Measurements from ENCODE around the gene ELOF1.

DNA sequence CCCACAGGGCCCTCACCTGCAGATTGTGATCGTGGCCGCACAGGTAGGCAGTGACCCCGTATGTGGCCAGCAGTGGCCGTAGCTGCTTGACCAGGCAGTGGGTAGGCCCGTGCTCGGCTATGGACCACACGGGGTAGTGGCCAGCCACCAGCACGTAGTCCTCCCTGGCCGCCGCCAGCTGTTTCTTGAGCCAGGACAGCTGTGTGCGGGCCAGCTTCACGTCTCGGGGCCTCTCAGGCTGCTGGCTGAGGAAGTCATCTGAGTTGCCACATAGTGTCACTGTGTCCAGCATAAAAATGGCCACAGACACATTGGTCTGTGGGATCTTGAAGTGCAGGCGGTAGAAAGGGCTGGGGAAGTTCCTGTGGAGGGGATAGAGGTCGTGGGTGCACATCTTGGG lies 17.2 kb upstream of the ELOF1 start:
- TF ChIP-seq, protein P1, sequence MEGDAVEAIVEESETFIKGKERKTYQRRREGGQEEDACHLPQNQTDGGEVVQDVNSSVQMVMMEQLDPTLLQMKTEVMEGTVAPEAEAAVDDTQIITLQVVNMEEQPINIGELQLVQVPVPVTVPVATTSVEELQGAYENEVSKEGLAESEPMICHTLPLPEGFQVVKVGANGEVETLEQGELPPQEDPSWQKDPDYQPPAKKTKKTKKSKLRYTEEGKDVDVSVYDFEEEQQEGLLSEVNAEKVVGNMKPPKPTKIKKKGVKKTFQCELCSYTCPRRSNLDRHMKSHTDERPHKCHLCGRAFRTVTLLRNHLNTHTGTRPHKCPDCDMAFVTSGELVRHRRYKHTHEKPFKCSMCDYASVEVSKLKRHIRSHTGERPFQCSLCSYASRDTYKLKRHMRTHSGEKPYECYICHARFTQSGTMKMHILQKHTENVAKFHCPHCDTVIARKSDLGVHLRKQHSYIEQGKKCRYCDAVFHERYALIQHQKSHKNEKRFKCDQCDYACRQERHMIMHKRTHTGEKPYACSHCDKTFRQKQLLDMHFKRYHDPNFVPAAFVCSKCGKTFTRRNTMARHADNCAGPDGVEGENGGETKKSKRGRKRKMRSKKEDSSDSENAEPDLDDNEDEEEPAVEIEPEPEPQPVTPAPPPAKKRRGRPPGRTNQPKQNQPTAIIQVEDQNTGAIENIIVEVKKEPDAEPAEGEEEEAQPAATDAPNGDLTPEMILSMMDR (IDR thresholded peaks at IDR 0.05) = no peak
- TF ChIP-seq POLR2A (IDR thresholded peaks at IDR 0.05; ENCODE audit: low read length) (no peak), JUN (IDR thresholded peaks at IDR 0.05) (no peak), SMC3 (IDR thresholded peaks at IDR 0.05) (no peak), MAFK (IDR thresholded peaks at IDR 0.05; ENCODE audit: partially characterized antibody) (no peak), HDAC2 (IDR thresholded peaks at IDR 0.05) (no peak), RCOR1 (IDR thresholded peaks at IDR 0.05; ENCODE audit: low read depth, low read length) (no peak), BHLHE40 (IDR thresholded peaks at IDR 0.05; ENCODE audit: low read depth, low read length) (no peak), MAZ (IDR thresholded peaks at IDR 0.05; ENCODE audit: borderline replicate concordance, low read depth, low read length) (no peak), ATOH8 (CRISPR knock-in tag; IDR thresholded peaks at IDR 0.05; ENCODE audit: low read depth) (no peak)
